Esophagus mucosa (tissue), 1 donor: ENCODE data around the gene ACOXL. TPM values are rescaled to one million over a fixed set of nuclear protein-coding genes. Genes with fewer than 3 reads are reported as not detected.
"Not testable (repeated sequence)": the region's sequence is repeated elsewhere in the genome, so short reads cannot be mapped to it uniquely, and the experiment has no call there.

Source experiments
- ATAC-seq: fragments of 200-7000 bp; cut with Tn5 transposase; one replicate; pipeline ENCODE4 v1.9.1; 2020
- total RNA-seq: library from RNA; stranded (reverse); gene quantifications from one replicate; pipeline ENCODE4 v1.2.4, GENCODE V29; 2023
- donor health status: DM: yes; HTN: yes; CAD: no.

Gene ACOXL
- total RNA-seq, 1 donor from 2014 or later, result not detected

DNA sequence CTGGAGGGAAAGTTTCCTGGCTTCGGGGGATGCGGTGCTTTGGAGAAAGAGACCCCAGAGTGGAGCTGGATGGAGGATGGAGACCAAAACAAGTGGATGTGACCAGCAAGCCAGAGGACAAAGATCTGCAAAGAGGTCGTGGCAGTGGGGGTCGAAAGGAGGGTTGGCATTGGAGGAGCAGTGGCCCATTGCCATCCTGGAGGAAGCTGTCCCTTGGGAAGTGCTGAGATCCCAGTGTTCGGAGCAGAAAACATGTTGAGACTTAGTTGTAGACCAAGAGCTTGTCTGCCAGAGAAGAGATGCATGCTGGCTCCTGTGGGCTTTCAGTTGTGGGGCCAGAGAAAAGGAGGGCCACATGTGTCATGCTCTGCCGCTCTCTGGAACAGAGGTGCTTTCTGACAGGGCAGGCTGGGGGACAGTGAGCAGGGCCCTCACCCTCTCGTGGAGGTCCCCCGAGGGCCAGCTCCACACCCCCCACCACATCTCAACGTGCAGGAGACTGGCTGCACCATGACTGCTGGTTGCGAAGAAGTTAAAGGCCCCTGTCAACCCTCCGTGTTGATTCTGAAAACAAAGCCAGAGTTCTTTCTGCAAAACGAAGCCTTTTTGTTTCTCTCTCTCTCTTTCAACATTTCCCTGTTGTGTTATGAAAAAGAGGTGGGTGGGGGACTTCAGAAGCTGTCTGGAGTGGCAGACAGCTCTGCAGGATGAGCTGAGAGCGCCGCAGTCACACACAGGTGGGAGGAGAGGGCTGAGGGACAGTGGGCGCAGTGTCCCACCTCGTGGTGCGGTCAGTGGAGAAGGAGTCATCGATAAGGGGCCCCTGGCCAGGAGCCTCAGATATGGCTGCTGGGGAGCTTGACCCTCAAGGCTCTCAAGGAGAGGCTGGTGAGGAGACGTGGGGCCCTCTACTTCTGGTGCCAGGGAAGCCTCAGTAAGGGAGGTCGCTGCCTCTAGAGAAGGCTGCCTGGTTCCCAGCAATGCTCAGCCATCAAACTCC is 310.7 kb downstream of the ACOXL start:
- no peak for ATAC-seq

- no peak for ATAC-seq
Observed at GRCh38 chr2:111044066-111044465, 311.7 kb downstream of the ACOXL start.

DNA sequence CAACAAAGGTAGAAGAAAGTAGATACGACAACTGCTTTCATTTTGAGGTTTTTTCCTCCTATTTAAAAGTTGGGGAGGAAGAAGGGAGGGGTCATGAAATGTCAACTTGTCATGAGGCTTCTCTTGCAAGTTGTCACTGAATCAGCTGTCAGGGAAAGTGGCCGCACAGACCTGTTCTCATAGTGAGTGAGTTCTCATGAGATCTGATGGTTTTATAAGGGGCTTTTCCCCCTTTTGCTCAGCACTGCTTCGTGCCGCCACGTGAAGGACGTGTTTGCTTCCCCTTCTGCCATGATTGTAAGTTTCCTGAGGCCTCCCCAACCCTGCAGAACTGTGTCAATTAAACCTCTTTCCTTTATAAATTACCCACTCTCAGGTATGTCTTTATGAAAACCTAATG is 312.9 kb downstream of the ACOXL start:
- not testable (repeated sequence) for ATAC-seq

- no peak for ATAC-seq
Observed at GRCh38 chr2:111045771-111046444, 313.5 kb downstream of the ACOXL start.

DNA sequence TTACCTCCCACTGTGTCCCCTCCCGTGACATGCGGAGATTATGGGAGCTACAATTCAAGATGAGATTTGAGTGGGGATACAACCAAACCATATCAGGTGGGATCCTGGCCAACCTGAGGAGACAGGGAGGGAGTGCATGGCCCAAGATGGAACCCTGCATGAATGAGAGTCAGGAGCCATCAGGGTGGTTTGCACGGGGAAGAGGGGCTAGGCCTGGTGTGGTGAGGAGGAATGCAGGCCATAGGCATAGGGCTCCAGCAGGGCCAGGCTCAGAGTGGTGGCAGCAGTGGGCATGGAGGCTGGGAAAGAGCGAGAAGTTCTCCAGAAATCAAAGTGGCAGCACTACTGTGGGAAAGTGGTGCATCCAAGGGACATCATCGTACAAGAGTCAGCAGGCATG is 314.3 kb downstream of the ACOXL start:
- ATAC-seq, result no peak

DNA sequence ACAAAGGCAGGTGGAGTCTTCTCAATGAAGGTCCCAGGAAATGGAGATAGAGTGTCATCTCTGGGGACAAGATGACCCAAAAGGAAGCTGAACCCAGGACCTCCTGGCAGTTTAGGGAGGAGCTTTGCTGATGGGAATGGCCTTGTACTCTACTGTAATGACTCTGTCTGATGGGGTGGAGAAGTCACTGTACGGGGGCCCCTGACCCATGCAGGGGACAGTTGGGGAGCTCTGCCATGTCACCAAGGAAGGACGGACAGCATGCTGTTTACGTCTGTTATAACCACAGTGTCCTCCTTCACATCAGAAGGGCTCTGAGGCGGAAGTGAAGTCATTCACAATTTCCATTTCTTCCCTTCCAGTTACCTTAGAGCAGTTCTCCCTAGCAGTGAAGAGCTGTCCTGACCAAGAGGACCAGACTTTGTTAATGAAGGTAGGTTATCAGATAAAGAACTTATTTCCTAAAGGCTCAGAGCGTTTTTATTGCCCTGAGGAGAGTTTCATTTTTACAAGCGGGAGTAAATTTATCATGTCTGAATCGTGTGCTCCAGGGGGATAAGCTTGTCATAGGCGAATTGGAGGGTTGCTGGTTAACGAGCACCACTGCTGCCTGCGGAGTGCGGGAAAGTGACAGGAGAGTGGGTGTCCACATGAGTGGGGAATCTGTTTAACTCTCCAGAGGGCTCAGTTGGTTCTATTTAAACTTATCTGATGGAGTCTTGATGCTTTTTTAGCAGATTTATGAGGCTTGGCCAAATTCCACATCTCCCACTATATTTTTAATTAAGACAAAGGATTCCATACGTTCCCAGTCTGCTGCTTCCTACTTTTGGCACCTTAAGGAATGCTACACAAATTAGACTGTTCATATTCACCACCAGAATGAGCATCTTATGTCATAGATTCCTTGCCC is 316.7 kb downstream of the ACOXL start:
- ATAC-seq, result no peak

GRCh38 chr2:111049792-111050640 is 317.6 kb downstream of the ACOXL start:
- no peak for ATAC-seq

DNA sequence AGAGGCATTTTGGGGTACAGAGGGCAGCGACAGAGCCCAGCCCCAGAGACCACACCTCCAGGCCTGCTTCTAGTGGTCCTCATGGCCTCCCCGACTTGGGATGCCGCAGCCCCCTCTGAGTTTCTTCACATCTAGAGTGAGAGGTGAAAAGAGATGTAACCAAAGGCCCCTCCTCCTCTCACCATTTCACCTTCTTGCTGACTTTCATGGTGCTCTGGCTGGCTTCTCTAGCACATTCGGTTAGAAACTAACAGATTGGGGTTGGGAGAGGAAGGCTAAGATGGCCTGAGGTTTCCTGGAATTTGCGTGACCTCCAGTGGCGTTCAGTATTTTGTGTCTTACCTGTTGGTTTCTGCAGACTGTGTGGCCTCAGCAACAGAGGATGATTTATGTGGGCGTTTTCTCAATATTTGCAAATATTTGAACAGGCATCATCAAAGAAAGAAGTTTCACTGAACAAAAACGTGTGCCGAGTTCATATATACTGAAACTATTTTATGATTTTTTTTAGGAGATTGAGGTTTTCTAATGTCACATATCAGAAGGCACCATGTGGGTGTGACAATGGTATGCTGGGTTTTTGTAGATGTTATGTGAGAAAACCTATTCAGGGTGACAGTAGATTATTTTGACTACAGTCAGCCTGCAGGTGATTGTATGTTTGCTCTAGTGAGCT is 318.5 kb downstream of the ACOXL start:
- ATAC-seq, result no peak

DNA sequence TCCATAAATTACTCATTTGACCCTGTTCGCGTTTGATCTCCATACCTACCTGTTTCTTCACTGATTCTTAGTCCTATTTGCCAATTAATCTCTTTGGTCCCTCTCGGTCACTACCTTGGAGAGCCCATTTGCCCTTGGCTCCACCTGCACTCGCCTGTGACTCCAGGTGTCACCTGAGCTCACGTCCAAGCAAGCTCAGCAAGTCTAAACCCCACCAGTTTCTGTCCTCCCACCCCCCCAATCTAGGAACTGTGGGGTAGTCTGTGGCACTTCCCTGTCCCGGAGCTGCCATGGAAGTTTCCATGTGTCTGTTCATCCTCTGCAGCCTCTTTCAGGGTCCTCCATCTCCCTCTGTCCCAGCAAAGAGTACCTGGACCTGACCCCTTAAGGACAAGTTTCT is 320.2 kb downstream of the ACOXL start:
- ATAC-seq, result no peak

DNA sequence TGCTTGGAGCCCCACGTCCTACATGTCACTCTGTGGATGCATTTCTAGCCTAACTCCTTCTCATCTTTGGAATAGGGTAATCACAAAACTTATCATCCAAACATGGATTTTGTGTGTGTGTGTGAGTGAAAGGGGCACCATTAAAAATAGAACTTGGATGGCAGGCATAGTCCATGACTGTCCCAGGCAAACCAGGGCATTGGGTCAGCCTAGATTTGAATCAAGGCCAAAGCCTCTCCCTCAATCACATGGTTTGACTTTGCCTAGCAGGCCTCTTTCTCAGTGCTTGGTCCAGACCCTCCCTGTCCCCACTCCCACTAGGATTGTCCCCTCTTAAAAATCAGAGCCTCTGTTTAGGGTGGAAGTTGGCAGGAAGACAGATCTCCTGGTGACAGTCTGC is 320.9 kb downstream of the ACOXL start:
- ATAC-seq, result no peak

DNA sequence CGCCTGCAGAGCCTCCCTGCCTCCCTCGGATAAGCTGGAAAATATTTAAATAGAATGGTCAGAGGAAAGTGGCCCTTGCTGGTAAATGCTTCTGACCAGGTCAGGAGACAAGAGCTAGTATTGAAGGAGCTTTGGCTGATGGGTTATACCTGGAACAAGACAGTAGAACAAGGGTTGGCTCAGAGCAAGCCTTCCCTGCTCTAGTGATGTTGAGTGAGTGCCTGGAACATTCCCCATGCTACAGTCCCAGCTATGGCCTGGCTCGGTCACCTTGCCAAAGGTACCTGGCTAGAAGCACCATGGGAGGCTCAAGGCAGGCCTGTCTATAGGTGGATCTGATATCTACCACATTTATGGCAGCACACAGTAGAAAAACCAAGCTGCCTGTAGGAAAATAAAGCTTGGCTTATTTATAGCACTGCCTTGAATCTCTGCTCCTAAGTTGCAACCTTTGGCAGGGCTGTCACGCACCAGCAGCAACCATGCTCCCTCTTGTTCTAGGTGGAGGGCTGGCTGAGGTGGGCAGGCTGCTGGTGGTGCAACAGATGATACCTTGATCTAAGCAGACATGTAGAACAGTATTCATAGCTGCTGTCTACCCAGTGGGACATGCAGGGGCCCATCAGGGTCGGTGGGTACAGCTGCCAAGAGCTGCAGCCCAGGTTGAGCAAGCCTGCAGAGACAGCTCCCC is 321.6 kb downstream of the ACOXL start:
- no peak for ATAC-seq

GRCh38 chr2:111054791-111055691 is 322.7 kb downstream of the ACOXL start:
- ATAC-seq, result no peak

DNA sequence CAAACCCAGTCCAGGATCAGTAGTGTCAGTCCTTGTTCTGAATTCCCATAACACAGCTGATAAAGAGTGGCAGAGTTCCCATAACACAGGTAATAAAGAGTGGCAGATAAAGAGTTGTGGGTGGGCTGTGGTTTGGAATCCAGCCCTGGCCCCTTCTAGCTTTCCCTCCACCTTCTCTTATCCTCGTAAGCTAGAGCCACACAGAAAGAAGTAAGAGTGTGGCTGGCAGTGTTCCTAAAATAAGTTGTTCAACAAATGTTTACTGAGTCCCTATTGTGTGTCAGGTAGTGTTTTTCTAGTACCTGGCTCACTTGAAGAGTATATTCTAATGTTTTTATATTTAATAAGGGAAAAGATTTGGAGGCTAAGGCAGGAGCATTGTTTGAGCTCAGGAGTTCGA is 323.4 kb downstream of the ACOXL start:
- no peak for ATAC-seq

GRCh38 chr2:111057045-111057444 is 324.7 kb downstream of the ACOXL start:
- no peak for ATAC-seq

DNA sequence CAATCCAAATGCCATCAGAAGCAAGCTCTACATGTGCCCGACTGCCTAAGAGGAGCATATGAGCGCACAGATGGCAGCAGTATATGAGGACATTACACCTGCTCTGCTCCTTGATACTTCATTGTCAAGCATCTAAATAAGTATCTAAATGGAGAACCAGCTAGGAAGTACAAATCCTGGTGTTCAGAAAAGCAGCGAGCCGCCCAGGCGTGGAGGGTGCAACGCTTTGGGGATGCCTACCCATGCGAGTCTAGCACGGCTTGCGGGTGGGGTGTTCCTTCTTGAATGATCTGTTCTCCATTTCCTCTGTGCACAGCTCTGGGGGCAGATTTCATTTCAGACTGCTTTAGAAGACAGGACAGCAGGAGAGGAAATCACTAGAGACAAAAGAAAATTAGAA is 325.3 kb downstream of the ACOXL start:
- no peak for ATAC-seq

DNA sequence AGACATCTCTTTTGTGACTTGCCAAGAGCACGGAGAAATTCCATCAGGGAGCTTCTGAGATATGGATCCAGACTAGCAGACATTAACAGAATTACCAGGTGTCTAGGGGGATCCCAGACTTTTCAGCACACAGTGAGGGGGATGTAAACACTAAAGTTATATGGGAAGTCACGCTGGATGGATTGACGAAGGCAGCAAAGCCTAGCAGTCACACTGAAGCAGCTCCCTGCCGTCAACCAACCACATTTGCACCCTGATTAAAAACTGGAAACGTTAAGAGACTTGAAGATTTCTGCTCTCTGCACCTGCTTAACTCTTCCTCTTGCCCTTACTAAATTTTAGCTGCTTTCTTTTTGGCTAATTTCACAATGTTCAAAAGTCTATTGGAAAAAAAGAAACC is 325.9 kb downstream of the ACOXL start:
- no peak for ATAC-seq

- no peak for ATAC-seq
Observed at GRCh38 chr2:111061191-111061590, 328.8 kb downstream of the ACOXL start.

GRCh38 chr2:111062417-111062816 is 330.0 kb downstream of the ACOXL start:
- ATAC-seq, result no peak

GRCh38 chr2:111066062-111066593 is 333.8 kb downstream of the ACOXL start:
- no peak for ATAC-seq
